TTC549 (cell line): ENCODE data around the gene DVL2.
"Not testable (repeated sequence)": the region's sequence is repeated elsewhere in the genome, so short reads cannot be mapped to it uniquely, and the experiment has no call there.

Experiments used
- FAIRE-seq: peaks from 2 replicates; lab custom pipeline; 2012; peaks lifted over from hg19 to GRCh38; lab: Jason Lieb, UNC

The DVL2 gene

DNA sequence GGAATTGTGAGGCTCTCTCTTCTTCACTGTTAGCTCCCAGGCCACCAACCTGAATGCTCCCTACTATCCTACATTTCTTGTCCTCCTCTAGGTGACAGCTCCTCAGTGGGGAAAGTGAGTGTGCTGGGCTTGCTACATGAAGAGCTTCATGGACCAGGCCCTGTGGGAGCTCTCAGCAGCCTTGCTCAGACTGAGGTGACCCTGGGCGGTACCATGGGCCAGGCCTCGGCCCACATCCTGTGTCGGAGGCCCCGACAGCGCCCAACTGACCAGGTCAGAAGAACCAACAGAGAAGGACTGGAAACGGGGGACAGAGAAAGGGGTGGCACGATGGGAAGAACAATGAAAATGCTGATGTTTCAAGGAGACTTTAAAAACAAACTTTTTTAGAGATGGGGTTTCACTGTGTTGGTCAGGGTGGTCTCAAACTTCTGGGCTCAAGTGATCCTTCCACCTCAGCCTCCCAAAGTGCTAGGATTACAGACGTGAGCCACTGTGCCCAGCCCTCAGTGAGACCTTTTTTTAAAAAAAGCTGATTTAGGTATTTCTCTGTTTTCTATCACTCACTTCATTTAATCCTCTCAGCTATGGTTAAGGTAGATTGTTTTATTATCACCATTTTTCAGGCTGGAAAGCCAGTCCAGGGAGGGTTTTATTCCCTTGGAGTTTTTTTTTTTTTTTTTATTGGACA, 22.6 kb upstream of the DVL2 start:
- FAIRE-seq = no peak

DNA sequence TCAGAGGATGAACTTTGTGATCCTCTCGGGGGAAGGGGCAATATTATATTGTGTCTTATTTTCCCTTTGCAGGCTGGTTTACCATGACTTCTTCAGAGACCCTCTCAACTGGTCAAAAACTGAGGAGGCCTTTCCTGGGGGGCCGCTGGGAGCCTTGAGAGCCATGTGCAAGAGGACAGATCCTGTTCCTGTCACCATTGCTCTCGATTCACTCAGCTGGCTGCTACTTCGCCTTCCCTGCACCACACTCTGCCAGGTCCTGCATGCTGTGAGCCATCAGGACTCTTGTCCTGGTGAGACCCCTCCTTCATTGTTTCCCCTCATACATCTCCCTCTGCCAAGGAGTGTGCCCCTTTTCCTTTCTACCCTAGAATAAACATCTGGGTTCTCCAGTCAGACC, 20.2 kb upstream of the DVL2 start:
- FAIRE-seq = no peak

DNA sequence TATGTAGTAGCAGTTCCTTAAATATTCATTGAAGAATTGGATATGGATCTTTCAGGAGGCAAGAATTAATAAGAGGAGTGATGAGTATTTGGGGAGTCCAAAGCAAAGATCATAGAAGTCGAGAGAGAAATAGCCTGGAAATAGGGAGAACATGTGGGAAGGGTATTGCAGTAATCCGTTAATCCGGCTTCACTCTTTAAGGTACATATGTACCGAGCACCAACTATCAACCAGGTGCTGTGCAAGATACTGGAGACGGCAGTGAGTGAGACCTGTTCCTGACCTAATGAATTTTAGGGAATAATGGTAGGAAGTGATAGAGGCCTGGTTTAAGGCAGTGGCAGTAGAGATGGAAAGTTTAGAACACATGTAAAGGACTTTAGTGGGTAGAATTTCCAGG, 18.8 kb upstream of the DVL2 start:
- no peak for FAIRE-seq

DNA sequence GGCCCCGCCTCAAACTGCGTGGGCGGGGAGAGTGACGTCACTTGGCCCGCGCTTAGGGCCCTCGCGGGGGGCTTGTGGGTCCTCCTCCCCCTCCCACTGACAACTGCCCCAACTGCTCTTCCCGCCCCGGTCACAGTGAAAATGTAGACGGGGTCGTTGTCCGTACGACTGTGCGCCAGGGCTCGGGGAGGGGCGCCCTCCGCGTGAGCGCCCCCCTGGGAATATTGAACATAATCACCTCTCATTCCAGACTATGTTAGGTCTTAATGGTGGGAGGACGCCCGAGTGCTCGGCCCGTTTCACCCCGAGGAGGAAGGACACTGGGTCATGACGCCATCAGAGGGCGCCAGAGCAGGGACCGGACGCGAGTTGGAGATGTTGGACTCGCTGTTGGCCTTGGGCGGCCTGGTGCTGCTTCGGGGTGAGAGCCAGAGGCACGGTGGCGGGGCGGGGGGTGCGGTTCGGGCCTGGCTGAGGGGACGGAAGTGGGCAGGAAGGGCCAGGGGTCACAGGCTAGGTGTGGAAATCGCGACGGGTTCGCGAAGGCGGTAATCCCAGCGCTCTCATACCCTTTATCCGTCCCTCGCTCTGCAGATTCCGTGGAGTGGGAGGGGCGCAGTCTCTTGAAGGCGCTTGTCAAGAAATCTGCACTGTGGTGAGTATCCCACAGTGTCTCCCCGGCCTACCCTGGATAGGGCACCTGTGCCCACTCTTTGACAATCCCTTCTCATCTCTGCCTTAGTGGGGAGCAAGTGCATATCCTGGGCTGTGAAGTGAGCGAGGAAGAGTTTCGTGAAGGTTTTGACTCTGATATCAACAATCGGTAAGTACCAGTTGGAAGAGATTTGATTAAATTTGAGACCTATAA, 18.1 kb upstream of the DVL2 start, which contains the start of gene ELP5:
Gene ELP5, plus strand, starts transcription at position 40 of the 868 bp plus-strand sequence. Its CDS starts 336 bp downstream, at position 376.
- FAIRE-seq = no peak

DNA sequence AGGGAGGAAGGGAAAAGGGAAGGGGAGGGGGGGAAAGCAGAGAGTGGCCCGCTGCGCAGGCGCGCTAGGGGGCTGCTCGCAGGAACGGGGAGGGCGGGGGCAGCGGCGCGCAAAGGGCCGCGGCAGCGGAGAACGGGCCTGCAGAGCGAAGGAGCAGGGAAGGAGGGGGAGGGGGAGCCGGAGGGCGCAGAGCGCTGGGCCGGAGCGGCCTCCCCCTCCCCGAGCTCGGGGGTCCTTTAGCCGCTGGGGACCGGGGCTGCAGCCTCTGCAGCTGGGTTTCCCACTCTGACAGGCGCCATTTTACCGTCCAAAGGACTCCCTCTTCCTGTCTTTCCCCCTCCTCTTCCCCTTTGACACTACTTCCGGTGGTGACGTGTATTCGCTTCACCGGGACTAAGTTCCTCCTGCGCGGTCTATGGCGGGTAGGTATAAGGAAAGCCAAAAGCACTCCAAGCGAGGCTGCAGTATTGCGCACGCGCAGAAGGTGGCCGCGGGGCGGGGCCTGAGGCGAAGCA, 17.4 kb upstream of the DVL2 start, which contains the start of gene CTDNEP1:
Gene CTDNEP1, minus strand, starts transcription at position 74 of the 515 bp plus-strand sequence. CDS start 438 bp downstream, outside the sequence.
- FAIRE-seq = peak; percentile 95

DNA sequence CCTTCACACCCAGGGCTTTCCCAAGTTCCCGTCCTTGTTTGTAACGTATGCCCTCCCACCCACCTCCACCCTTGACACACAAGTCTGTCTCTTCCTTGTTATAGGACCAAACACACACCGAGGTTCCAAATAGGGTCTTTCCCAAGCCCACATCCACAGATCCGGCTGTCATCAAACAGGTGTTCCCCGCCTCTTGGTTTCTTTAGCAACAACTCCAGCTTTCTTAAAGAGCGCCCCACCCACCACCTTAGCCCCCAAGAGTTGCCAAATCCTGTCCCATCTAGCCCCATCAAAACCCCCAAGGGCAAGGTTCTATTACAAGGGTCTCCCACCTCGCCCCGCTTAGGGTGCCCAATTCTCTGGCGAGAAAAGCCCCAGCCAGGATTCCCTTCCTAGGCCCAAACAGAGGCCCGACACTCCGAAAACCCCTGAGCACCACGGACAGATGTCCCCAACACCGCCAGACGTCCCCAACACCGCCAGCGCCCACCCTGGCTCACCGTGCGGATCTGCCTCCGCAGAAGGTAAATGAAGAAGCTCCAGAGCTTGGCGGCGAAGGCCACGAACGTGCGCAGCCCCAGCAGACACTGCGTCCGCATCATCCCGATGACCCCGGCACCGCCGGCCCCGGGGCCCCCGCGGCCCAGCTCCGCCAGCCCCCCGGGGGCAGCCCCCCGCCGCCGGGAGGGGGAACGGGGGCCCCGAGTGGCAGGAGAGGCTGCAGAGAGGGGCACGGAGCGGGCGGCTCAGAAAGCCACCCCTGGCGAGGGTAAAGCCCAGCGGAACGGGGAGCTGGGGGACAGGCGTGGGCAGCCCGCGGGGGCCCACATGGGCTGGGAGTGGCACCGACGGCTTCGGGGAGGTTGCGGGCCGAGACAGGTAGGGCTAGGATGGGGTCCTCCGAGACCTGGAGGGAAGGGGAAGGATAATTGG, 16.6 kb upstream of the DVL2 start:
- FAIRE-seq = no peak

DNA sequence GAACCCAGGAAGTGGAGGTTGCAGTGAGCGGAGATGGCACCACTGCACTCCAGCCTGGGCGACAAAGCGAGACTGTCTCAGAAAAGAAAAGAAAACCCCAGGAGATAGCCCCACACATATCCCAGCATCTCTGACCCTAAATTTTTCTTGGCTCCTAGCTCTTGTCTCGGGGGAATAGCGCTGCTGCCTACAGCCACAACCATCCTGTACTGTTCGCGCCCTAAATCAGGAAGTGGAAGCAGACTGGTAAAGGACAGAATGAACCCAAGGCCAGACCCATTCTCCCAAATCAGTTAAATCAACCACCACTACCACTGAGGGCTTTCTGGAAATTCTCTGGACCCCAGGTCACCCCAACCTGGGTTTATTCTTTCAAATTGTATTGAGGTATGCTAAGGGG, 15.5 kb upstream of the DVL2 start:
- no peak for FAIRE-seq

DNA sequence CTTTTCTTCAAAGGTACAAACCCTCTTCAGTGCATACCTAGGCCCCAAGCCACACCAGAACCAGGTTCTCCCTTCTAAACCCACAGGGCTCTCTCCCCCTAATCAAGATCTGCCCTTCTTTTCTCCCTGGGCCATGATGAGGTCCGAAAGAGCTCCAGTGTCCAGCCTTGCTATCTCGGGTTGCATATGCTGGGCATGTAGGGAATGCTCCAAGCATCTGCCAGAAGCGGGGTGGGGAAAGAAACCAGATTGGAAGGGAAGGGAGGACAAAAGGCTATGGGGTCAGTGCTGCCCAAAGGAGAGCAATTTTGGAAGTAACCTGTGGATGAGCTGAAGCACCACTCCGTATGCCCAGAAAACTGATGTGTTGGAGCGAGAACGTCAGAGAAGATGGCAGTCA, 14.9 kb upstream of the DVL2 start:
- FAIRE-seq = no peak

DNA sequence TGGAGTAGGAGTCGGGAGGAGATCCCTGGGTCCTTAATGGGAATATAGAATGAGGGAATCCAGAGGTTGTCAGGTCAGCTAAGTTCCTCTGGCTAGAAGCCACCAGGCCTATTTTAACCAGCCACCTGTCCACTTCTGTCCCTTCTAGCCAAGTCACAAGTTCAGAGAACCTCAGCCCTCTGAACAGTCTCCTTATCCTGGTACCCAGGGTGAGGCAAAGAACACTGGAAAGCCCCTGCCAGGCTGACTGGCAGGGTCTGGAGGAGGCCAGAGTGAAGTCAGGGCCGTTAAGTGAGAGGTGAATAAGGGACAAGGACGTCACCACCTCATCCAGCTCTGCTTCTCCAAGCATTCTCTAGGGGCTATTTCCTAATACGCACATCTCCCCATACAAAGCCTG, 14.5 kb upstream of the DVL2 start:
- FAIRE-seq = no peak

DNA sequence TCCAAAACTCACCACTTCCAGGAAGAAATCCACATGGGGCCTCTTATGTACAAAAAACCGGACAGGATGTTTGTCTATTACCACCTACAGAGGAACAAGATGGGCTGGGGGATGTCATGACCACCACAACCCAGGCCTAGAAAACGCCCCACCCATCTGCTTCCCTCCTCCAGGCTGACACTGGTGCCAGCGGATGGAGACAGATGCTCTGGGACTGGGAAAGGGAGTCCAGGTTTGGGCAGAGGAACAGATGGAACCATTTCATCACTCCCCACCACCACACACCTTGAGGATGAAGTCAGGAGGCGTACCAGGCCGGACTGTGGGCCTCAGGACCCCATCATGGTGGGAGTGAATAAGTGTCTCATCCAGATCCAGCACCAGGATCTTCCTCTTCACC, 12.5 kb upstream of the DVL2 start:
- FAIRE-seq = no peak

DNA sequence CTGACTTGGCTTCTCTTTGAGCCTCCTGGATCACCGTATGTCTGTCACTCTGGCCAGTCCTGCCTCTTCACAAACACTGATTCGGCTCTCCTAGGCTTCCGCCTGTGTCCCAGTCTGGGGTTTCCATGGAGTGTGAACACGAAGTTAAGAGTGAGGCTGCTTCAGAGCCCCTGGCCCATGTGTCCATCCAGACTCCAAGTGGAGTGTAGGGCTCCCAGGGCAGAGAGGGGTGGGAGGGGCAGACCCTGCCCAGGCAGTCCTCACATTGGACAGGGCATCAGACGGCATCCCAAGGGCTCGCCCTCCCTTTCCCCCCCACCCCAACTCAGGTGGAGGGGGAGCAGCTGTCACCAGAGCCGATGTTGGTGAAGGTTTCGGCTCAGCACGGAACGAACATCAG, 9.5 kb upstream of the DVL2 start:
- FAIRE-seq = not testable (repeated sequence)

DNA sequence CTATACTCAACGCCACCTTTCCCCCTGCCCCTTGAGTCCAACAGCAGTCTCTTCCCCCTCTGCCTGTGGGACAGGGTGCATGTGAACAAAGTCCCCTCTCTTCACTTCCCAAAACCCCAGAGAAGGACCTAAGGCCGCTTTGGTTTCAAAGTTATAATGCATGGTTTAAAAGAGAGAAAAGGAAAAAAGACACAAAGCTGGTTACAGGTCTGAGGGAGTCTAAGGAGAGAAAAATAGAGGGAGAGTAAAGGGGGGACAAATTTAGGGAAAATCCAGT, 9.1 kb upstream of the DVL2 start:
- no peak for FAIRE-seq

DNA sequence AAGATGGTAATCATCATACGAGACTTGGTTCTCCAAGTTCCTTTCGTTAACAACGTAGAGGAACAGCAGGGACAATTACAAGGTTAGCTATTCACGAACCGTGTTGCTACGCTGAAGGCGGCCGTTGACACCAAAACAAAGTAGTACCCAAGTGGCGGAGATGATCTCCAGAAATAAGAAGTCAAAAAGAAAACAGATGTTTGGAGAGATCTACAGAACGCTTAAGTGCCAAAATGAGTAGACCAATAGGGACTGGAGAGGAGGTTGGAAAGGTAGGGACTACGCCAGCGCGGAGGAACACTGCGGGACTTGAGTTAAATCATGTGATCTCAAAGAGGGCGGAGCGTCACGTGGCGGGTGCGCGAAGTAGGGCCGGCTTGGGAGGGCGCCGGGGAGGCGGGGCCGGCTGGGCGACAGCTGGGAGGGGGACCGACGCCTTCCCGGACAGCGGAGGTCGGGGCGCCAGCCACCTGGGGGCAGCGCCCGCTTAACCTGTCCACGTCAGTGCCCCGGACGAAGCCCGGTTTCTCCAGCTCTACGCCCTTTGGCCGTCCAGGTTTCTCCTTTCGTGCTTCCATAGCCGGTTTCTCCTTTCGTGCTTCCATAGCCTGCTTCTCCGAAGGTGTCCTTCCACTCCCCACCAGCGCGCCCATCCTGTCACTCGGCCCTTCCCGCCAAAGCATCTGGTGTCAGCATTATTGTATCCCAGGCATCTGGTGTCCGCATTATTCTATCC, 8.6 kb upstream of the DVL2 start:
- no peak for FAIRE-seq

DNA sequence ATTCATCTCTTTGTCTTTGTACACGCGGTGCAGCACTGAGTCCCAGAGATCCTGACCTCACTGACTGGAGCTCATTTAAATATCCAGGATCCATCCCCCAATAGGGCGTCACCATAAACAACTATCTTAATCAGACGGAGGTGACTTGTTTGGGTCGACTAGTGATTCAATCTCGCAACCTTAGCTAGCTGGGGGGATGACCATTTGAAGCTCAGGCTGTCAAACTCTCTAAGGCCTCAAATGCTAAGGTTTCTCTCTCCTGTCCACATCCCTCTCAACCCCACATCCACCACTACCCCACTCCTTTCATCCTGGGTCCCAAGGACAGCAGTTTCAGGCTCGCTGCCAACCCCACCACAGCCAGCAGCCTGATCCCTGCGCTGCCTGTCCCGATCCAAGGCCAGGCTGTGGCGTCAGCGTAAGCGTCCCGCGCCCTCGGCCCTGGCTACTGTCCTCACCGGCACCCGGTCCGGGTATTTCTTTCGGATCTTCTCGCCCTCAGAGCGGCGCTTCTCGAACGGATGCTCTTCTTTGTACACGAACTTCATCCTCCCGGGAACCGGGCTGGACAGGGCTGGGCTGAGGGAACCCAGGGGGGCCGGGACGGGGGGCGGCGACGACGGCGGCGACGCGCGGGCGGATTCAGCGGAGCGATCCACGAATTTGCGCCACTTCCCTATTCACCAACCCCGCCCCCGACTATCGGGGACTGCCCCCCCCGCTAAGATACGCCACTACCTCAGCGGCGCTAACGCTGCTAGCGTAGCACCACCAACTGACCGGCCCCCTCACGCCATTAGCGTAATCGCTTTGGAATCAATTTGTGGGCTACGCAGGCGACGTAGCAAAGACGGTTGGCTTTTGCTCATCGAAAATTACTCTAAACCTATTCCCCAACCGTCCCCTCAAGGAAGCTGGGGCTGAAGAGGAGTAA, 7.7 kb upstream of the DVL2 start, which contains the start of gene GABARAP:
Gene GABARAP, minus strand, starts transcription at position 667 of the 934 bp plus-strand sequence. Its CDS starts 119 bp downstream, at position 548.
- no peak for FAIRE-seq

DNA sequence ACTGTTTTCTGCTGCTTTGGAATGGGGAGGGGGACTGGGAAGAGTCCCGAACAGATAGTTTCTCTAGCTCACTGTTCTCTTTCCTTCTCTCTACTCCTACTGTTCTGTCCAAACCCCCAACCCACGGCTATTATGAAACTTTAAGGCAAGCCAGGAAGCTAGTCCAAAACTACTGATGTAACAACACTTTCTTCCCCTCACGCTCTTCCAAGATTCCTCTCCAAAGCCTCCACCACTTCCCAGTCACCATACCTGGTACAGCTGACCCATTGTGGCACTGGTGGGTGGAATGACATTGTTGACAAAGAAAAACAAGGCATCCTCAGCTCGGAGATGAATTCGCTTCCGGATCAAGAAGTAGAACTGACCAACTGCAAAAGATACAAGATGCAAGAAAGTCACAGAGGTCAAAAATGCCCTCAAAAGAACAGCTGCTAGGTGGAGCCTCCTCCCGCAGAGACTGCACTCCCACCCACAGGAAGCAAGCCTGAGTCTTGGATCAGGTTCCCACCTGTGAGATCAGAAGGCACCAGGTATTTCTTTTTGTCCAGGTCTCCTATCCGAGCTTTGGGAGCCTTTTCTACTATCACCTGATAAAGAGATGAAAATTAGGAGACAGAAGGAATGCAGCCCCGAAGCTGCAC, 6.9 kb upstream of the DVL2 start:
- FAIRE-seq = no peak

DNA sequence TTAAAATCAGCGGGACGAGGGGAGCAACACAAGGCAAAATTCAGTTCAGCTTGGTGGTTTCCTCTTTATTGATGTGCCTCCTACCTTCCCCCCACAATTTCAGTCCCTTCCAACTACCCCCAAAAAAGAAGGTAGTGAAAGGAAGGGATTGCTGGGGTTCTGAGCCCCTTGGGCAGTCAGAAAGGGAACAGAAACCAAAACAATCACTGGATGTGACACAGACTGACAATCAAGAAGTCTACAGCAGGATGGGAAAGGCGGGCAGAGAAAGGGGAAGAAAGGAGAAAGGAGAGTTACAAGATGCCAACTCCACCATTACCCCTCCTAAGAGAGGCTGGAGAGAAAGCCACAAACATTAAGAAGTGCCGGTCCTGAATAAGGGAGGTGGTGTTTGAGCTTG, 6.1 kb upstream of the DVL2 start:
- FAIRE-seq = no peak

DNA sequence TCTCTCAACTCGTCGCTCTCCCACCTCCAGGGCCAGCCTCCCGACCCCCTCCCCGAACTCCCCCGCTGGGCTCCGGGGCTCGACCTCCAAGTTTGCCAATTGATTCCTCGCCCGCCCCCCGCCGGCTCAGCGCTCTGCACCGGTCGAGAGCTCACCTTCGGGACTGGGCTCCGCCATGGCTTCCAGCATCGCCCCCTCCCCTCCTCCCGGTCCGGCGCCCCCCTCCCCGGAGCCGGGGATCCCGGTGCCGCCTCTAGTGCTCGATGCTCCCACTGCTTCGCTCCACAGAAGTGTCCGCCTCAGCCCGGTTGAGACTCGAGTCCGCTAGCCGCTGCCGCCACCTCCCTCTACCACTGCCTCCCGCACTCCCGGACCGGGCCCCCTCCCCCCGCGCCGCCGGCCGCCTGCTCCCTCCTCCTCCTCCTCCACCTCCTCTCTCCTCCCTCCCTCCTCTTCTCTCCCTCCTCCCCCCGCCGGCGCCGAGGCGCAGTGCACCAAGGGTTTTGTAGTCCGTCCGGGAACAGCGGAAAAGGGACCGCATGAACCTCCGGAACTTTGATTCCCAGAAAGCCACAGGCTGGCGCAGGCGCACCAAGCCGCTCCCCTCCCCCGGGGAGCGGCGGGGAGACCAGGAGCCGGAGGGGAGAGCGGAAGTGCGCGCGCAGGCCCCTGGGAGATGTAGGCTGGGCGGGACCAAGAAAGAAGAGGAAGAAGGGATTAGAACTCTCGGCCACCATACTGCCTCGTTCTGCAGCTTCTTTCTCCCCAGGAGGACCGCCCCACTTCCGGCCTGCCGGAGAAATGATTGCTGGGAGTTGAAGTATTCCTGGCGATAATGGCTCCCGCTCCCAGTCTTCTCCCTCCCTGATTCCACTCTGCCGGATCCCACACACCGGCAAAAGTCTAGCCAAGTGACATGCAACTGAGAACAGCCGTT, 5.0 kb upstream of the DVL2 start, which contains the start of gene PHF23:
Gene PHF23, minus strand, starts transcription at position 367 of the 937 bp plus-strand sequence. Its CDS starts 178 bp downstream, at position 189.
- FAIRE-seq = peak; percentile 93

DNA sequence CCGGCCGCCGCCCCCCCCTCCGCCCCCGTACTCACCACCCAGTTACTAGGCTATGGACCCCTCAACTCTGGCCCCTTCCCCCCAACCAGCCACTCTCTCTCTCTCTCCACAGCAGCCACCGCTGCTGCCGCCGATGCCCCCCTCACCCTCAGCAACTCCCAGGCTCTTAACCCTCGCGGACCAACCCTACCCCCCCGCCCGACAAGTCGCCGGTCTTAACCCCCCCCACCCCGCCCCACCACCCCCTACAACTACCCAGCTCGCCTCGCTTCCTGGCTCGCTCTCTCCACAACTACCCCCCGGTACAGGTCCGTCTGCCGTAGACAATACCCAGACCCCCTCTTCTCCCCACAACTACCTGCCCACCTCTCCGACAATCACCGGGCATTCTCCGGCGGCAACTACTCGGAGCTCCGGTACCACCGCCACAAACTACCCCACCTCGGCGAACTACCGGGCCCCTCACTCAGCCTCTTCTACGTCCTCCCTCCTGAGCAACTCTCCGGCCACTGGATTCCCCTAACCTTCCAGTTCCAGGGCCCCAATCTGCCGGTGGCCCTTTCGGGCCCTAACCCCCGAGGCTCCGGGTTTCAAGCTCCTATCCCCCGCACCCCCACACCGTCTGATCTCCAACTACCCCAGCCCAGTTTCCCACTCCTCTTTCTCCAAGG, 4.2 kb upstream of the DVL2 start:
- FAIRE-seq = no peak
